Panc1 (cell line): Measurements from ENCODE around the gene PNKD. TPM values are rescaled to one million over a fixed set of nuclear protein-coding genes. Genes with fewer than 3 reads are reported as not detected.

Experiments
- ATAC-seq: fragments of 200-7000 bp; cut with Tn5 transposase; 2 replicates; pipeline ENCODE4 v1.9.1; 2020; ENCODE audit warnings: mild to moderate bottlenecking, moderate library complexity
- BruUV-seq: library from RNA; stranded (reverse); fragments of 400-500 nt; replicated peaks from 2 replicates; lab custom pipeline; 2021; lab: Mats Ljungman, UMichigan
- CTCF ChIA-PET: fragments of 300-600 bp; sonication (Branson Sonifier 250); formaldehyde crosslinking; loops from one replicate; lab custom pipeline; 2022; ENCODE audit warnings: antibody characterized with exemption; lab: Charles Lee
- POLR2A ChIA-PET: fragments of 300-600 bp; sonication (Branson Sonifier 250); formaldehyde crosslinking; loops from one replicate; lab custom pipeline; 2022; ENCODE audit warnings: antibody characterized with exemption; lab: Charles Lee
- DNase-seq: peaks from one replicate; pipeline ENCODE4 v3.0.0-alpha.2; 2010; ENCODE audit warnings: low read depth, low spot score
- H3K27ac ChIP-seq: 2 replicates; pipeline ENCODE4 v1.5.1; 2011; ENCODE audit warnings: mild to moderate bottlenecking, low read length, inconsistent platforms
- H3K27me3 ChIP-seq: fragments of 200-500 bp; sonication (Bioruptor generic); 2 replicates; pipeline ENCODE4 v1.6.0; 2014; ENCODE audit warnings: low read length, inconsistent platforms; ENCODE audit not compliant: control insufficient read depth, insufficient read depth
- H3K36me3 ChIP-seq: fragments of 200-500 bp; sonication (Bioruptor generic); 2 replicates; pipeline ENCODE4 v1.5.1; 2014; ENCODE audit warnings: inconsistent platforms, mild to moderate bottlenecking, low read length, moderate library complexity; ENCODE audit not compliant: control insufficient read depth, insufficient read depth
- H3K4me1 ChIP-seq: 2 replicates; pipeline ENCODE4 v1.5.1; 2011; ENCODE audit warnings: inconsistent platforms, mild to moderate bottlenecking, low read length, moderate library complexity; ENCODE audit not compliant: control insufficient read depth, insufficient read depth
- H3K4me3 ChIP-seq, 2 experiments: 2 replicates each; pipeline ENCODE4 v1.5.1; 2011 to 2012; ENCODE audit warnings: low read depth in 2 of 2, low read length in 2 of 2, mild to moderate bottlenecking in 2 of 2, inconsistent platforms in 1 of 2, moderate library complexity in 1 of 2
- H3K9me3 ChIP-seq: fragments of 200-500 bp; sonication (Bioruptor generic); 2 replicates; pipeline ENCODE4 v1.5.1; 2014; ENCODE audit warnings: low read depth, mild to moderate bottlenecking, inconsistent platforms, low read length, moderate library complexity; ENCODE audit not compliant: control insufficient read depth, insufficient read depth
- CTCF ChIP-seq: fragments of 450-650 bp; IDR thresholded peaks from 2 replicates; pipeline ENCODE4 v1.5.1; 2017; ENCODE audit warnings: mild to moderate bottlenecking
- POLR2AphosphoS5 ChIP-seq: IDR thresholded peaks from 2 replicates; pipeline ENCODE4 v1.6.1; 2012; ENCODE audit warnings: mild to moderate bottlenecking, low read depth, low read length, moderate library complexity
- REST ChIP-seq, 2 experiments: IDR thresholded peaks; 2 replicates each; pipeline ENCODE4 v1.6.1; 2011 to 2012; ENCODE audit warnings: low read depth in 2 of 2, control low read depth in 1 of 2, low read length in 1 of 2, mild to moderate bottlenecking in 1 of 2, moderate library complexity in 1 of 2; ENCODE audit not compliant: insufficient read depth in 1 of 2
- SIN3A ChIP-seq: IDR thresholded peaks from 2 replicates; pipeline ENCODE4 v1.6.1; 2012; ENCODE audit warnings: low read depth, mild to moderate bottlenecking, low read length, moderate library complexity, borderline replicate concordance; ENCODE audit not compliant: insufficient read depth
- TCF7L2 ChIP-seq: IDR thresholded peaks from 2 replicates; pipeline ENCODE4 v1.6.1; 2011; ENCODE audit warnings: mild to moderate bottlenecking, low read depth, low read length, inconsistent platforms
- in situ Hi-C: cut with HindIII; loops from 2 replicates; pipeline ENCODE4 v1.10.0; 2016; ENCODE audit warnings: low sequenced_read_pairs, low pct_unique_long_range_greater_than_20kb
- intact Hi-C: fragments of 100-400 bp; cut with micrococcal nuclease; formaldehyde crosslinking; loops from one replicate; pipeline ENCODE4 v1.10.0; 2022; ENCODE audit not compliant: unreplicated experiment
- total RNA-seq: library from RNA; stranded (reverse); gene quantifications from one replicate; pipeline ENCODE4 v1.2.1, GENCODE V29; 2021; ENCODE audit not compliant: unreplicated experiment

PNKD gene
- total RNA-seq, 1 experiment from 2014 or later = 49.0 TPM

- Histone ChIP-seq H3K36me3 (no peaks in the 10 kb centered on the region), H3K4me1 (peaks cover 3% of the 10 kb centered on the region; the same call in 1 of the 2 replicates), H3K9me3 (no peaks in the 10 kb centered on the region), H3K27me3 (no peaks in the 10 kb centered on the region), H3K4me3 (no peak overlapping the region), H3K27ac (no peak overlapping the region)
- in situ Hi-C loops (no loop called here), intact Hi-C loops (no loop called here)
- DNase-seq = no peak
- peak; percentile 46; the same call in 1 of the 2 replicates for ATAC-seq
- POLR2A ChIA-PET = no interaction called here
- CTCF ChIA-PET = no interaction called here
- TF ChIP-seq CTCF = no peak
- TF ChIP-seq TCF7L2 = no peak
- no TSS peak for BruUV-seq
Measured at GRCh38 chr2:218344090-218344754, 73.9 kb downstream of the PNKD start.

- ChIA-PET CTCF (no interaction called here), POLR2A (no interaction called here)
- H3K27ac ChIP-seq = no peak overlapping the region
- DNase-seq (no peak), ATAC-seq (no peak)
- BruUV-seq = no TSS peak
- H3K4me1 ChIP-seq = peaks cover 3% of the 10 kb centered on the region; the same call in 1 of the 2 replicates
- no peaks in the 10 kb centered on the region for H3K9me3 ChIP-seq
- H3K36me3 ChIP-seq = no peaks in the 10 kb centered on the region
- TF ChIP-seq TCF7L2 (no peak), CTCF (no peak), POLR2AphosphoS5 (no peak), SIN3A (no peak), REST (IDR thresholded peaks at IDR 0.05; ENCODE audit: insufficient read depth in 1 of 2, low read depth in 2 of 2, low read length in 1 of 2) (no peak)
- in situ Hi-C loops (no loop called here), intact Hi-C loops (no loop called here)
- no peaks in the 10 kb centered on the region for H3K27me3 ChIP-seq
- no peak overlapping the region for H3K4me3 ChIP-seq
Measured at GRCh38 chr2:218344755-218345417, 74.6 kb downstream of the PNKD start.
